Esophagus muscularis mucosa (tissue), 4 donors: ENCODE data around the gene PLPP4. TPM values are rescaled to one million over a fixed set of nuclear protein-coding genes. Genes with fewer than 3 reads are reported as not detected.

Experiments used
- DNase-seq: peaks from one replicate; pipeline ENCODE4 v3.0.0-alpha.2; 2017; ENCODE audit errors: extremely low spot score
- H3K27ac ChIP-seq, 4 donors: fragments of 200-600 bp; sonication (generic); replicated peaks in 1 of 4; 1 replicate in 3 of 4; 2 replicates in 1 of 4; pipeline ENCODE4 v1.5.1; 2016 to 2019; ENCODE audit warnings: mild to moderate bottlenecking in 1 of 4
- H3K27me3 ChIP-seq, 4 donors: fragments of 200-600 bp; sonication (generic); one replicate each; pipeline versions ENCODE4 v1.5.1 to v1.6.0; 2016 to 2019
- H3K36me3 ChIP-seq, 4 donors: fragments of 200-600 bp; sonication (generic); one replicate each; pipeline ENCODE4 v1.5.1; 2016 to 2019
- H3K4me1 ChIP-seq, 4 donors: fragments of 200-600 bp; sonication (generic); one replicate each; pipeline ENCODE4 v1.5.1; 2016 to 2019
- H3K4me3 ChIP-seq, 4 donors: fragments of 200-600 bp; sonication (generic); 1 replicate in 2 of 4; 2 replicates in 2 of 4; pipeline ENCODE4 v1.5.1; 2016 to 2019; ENCODE audit warnings: mild to moderate bottlenecking in 4 of 4, moderate library complexity in 1 of 4
- H3K9me3 ChIP-seq, 4 donors: fragments of 200-600 bp; sonication (generic); 1 replicate in 3 of 4; 2 replicates in 1 of 4; pipeline ENCODE4 v1.5.1; 2016 to 2019
- EP300 ChIP-seq: sonication (generic); formaldehyde crosslinking; IDR thresholded peaks from one replicate; pipeline ENCODE4 v1.6.1; 2017; ENCODE audit warnings: antibody characterized with exemption
- POLR2A ChIP-seq: fragments of 450-650 bp; IDR thresholded peaks from one replicate; pipeline ENCODE4 v1.6.1; 2017; ENCODE audit warnings: antibody characterized with exemption, moderate library complexity, mild to moderate bottlenecking, low read depth
- POLR2AphosphoS5 ChIP-seq, 2 donors: sonication (generic); formaldehyde crosslinking; IDR thresholded peaks; one replicate each; pipeline ENCODE4 v1.6.1; 2017; ENCODE audit warnings: antibody characterized with exemption in 2 of 2
- WGBS: methylation state at CpG from one replicate; pipeline ENCODE4 v1.1.5; 2018; 5-methylcytosine and 5-hydroxymethylcytosine counted together
- intact Hi-C: fragments of 100-400 bp; cut with DNase I; formaldehyde crosslinking; loops from one replicate; pipeline ENCODE4 v1.15.1; 2023
- total RNA-seq, 4 donors: library from RNA; depleted of rRNA; stranded (reverse); fragments of >200 nt; gene quantifications; one replicate each; pipeline versions ENCODE4 v1.1.0 to v1.2.1, GENCODE V29; 2016
- TF ChIP-seq, protein P1 (sequence below), 3 experiments: fragments of 200-600 bp in 2 of 3; fragments of 450-650 bp in 1 of 3; sonication (generic) in 2 of 3; IDR thresholded peaks; one replicate each; pipeline ENCODE4 v1.5.1; 2017 to 2019; ENCODE audit warnings: antibody characterized with exemption in 3 of 3, mild to moderate bottlenecking in 2 of 3, moderate library complexity in 1 of 3

Gene PLPP4
- total RNA-seq, 4 donors from 2014 or later: 0.84 to 2.1 (median 1.3) TPM

DNA sequence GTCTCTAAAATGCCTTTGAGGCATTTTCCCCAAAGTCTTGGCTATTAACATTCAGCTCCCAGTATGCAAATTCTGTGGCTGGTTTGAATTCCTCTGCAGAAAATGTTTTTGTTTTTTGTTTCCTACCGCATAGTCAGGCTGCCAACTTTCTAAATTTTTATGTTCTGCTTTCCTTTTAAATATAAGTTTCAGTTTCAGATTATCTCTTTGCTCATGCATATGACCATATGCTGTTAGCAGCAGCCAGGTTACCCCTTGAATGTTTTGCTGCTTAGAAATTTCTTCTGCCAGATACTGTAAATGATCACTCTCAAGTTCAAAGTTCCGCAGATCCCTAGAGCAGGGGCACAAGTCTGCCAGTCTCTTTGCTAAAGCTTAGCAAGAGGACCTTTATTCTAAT, 96.9 kb downstream of the PLPP4 start:
- Histone ChIP-seq H3K4me1 (no peaks in the 10 kb centered on the region), H3K36me3 (no peaks in the 10 kb centered on the region), H3K9me3 (peaks cover 0 to 26% (median 19%) of the 10 kb centered on the region in 4 donors), H3K4me3 (no peak overlapping the region), H3K27ac (no peak overlapping the region), H3K27me3 (no peaks in the 10 kb centered on the region)
- no peak for DNase-seq
- intact Hi-C loops: no loop called here
- 99% methylated on average over 2 of the region's 2 CpGs for WGBS
- TF ChIP-seq, protein P1, sequence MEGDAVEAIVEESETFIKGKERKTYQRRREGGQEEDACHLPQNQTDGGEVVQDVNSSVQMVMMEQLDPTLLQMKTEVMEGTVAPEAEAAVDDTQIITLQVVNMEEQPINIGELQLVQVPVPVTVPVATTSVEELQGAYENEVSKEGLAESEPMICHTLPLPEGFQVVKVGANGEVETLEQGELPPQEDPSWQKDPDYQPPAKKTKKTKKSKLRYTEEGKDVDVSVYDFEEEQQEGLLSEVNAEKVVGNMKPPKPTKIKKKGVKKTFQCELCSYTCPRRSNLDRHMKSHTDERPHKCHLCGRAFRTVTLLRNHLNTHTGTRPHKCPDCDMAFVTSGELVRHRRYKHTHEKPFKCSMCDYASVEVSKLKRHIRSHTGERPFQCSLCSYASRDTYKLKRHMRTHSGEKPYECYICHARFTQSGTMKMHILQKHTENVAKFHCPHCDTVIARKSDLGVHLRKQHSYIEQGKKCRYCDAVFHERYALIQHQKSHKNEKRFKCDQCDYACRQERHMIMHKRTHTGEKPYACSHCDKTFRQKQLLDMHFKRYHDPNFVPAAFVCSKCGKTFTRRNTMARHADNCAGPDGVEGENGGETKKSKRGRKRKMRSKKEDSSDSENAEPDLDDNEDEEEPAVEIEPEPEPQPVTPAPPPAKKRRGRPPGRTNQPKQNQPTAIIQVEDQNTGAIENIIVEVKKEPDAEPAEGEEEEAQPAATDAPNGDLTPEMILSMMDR (IDR thresholded peaks at IDR 0.05): no peak
- TF ChIP-seq EP300: no peak

DNA sequence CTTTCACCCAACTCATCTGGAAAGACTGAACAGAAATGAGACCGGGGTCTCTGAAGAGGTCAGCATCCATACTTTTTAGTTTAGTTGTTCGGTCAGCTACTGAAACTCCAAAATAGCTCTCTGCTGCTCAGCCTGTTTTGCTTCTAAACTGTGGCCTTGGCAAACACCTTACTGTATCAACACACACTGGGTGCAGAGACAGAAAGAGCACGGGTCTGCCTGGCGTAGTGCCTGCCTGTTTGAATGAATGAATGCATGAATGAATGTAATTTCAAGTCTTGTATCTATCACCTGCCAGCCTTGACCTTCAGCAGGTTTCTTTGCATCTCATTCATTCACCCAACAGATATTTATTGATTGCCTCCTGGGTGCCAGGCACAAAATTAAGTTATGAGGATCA, 98.4 kb downstream of the PLPP4 start:
- intact Hi-C loops: no loop called here
- Histone ChIP-seq H3K4me1 (no peaks in the 10 kb centered on the region), H3K27ac (no peak overlapping the region)

DNA sequence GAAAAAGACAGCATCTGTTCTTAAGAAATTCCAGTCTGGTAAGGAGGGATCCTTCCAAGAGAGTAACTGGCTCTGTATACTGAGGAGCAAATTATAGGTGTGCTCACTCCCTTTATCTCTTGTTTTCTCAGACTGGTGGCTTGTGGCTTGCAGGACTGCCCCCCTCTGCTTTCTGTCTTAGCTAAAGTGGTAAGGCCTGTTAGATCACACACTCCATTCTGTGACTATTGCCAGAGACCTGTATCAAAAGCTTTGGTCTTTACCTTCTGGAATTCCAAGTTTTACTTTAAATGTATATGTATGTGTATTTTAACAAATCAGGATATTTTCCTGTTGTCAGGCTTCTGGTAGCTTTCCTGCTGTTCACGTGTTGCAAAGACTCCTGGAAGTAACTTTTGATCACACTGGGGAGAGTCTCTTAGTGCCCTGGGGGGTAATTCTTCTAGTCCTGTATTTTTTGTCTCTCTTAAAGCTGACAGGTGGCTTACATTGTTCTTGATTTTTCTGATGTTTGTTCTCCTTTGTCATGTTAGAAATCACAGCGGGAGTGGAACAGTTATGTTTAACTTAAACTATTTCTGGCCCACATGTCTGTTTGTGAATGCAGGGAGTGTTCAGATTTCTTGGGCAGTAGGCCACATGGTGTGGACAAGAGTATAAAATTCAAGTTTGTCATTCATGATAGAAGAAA, 99.0 kb downstream of the PLPP4 start:
- Histone ChIP-seq H3K4me1 (no peaks in the 10 kb centered on the region), H3K4me3 (no peak overlapping the region), H3K36me3 (no peaks in the 10 kb centered on the region), H3K9me3 (peaks cover 0 to 26% (median 19%) of the 10 kb centered on the region in 4 donors), H3K27ac (no peak overlapping the region), H3K27me3 (no peaks in the 10 kb centered on the region)
- 18% methylated on average over 2 of the region's 2 CpGs for WGBS
- DNase-seq: peak; percentile 26
- TF ChIP-seq, protein P1 (IDR thresholded peaks at IDR 0.05): no peak
- TF ChIP-seq POLR2AphosphoS5 (IDR thresholded peaks at IDR 0.05) (no peak), EP300 (no peak)
- intact Hi-C loops: no loop called here

More for the DNA sequence above, 98.4 kb downstream of the PLPP4 start:
- peak; percentile 83 for DNase-seq
- H3K36me3 ChIP-seq: no peaks in the 10 kb centered on the region
- H3K27me3 ChIP-seq: no peaks in the 10 kb centered on the region
- 69% methylated on average over 4 of the region's 4 CpGs for WGBS
- peaks cover 0 to 26% (median 19%) of the 10 kb centered on the region in 4 donors for H3K9me3 ChIP-seq
- TF ChIP-seq EP300 (no peak), POLR2A (no peak), POLR2AphosphoS5 (IDR thresholded peaks at IDR 0.05) (no peak)
- TF ChIP-seq, protein P1 (IDR thresholded peaks at IDR 0.05): no peak
- no peak overlapping the region for H3K4me3 ChIP-seq

DNA sequence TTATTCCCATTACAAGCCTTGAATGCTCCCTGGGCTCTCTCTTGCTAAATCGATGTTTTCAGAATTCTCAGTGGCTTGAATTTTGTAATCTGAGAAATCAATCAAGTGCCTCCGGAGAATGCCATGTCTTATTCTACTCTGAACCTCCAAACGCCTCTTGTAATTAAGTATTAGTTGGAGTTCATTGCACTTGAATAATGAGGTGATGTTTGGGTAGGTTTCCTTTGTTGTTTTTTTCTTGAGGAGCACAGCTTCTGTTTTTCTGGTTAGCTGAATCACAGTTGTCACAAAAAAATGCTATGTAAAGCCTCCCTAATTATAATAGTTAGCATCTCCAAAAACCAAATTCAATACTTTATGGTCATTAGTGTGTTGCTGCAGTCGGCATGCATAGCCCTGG, 100.3 kb downstream of the PLPP4 start:
- Histone ChIP-seq H3K27ac (no peak overlapping the region), H3K27me3 (no peaks in the 10 kb centered on the region), H3K36me3 (no peaks in the 10 kb centered on the region), H3K4me1 (no peaks in the 10 kb centered on the region), H3K9me3 (peaks cover 0 to 26% (median 19%) of the 10 kb centered on the region in 4 donors), H3K4me3 (no peak overlapping the region)
- WGBS: 70% methylated on average over 4 of the region's 4 CpGs
- intact Hi-C loops: no loop called here
- DNase-seq: no peak
- TF ChIP-seq POLR2AphosphoS5 (IDR thresholded peaks at IDR 0.05): no peak
- no peak for TF ChIP-seq EP300
- TF ChIP-seq POLR2A: no peak
- TF ChIP-seq, protein P1 (IDR thresholded peaks at IDR 0.05): no peak

DNA sequence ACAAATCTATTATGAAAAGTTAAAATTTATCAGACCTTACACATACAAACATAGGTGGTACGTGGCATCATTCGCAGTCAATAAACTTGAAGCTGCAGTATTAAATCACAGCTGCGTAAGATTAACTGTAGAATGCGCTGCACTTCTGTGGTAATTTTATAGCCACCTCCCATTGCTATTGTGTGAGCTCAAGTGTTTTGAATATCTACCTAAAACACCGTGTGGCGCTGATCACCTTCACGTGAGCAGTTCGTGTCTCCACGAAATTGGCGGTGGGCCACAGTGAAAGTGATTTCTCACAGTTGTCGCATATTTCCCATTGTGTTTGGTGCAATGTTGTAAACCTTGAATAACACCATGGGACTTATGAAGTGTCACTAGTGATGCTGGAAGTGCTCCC, 102.8 kb downstream of the PLPP4 start:
- peak; percentile 42 for DNase-seq
- no peaks in the 10 kb centered on the region for H3K4me1 ChIP-seq
- 83% methylated on average over 11 of the region's 11 CpGs for WGBS
- no peaks in the 10 kb centered on the region for H3K27me3 ChIP-seq
- H3K36me3 ChIP-seq: no peaks in the 10 kb centered on the region
- no peak overlapping the region for H3K27ac ChIP-seq
- TF ChIP-seq POLR2A: no peak
- TF ChIP-seq POLR2AphosphoS5 (IDR thresholded peaks at IDR 0.05): no peak
- TF ChIP-seq, protein P1 (IDR thresholded peaks at IDR 0.05): no peak
- no peak for TF ChIP-seq EP300
- no peak overlapping the region for H3K4me3 ChIP-seq
- H3K9me3 ChIP-seq: peaks cover 0 to 6% (median 0%) of the 10 kb centered on the region in 4 donors
- intact Hi-C loops: no loop called here
